ENCODE measurements around the gene CFAP410. TPM values are rescaled to one million over a fixed set of nuclear protein-coding genes. Genes with fewer than 3 reads are reported as not detected.

CFAP410 gene
- total RNA-seq (2014; rRNA removed; shearing (Covaris generic)) = 5.0 and 11.0 TPM in 2 replicates
- 10.8 and 11.8 TPM in 2 replicates for polyA plus RNA-seq (2015; cell fraction: cytosol; rRNA removed)
- 29.8 and 35.6 TPM in 2 replicates for polyA plus RNA-seq (2015; cell fraction: nucleus; rRNA removed)

DNA sequence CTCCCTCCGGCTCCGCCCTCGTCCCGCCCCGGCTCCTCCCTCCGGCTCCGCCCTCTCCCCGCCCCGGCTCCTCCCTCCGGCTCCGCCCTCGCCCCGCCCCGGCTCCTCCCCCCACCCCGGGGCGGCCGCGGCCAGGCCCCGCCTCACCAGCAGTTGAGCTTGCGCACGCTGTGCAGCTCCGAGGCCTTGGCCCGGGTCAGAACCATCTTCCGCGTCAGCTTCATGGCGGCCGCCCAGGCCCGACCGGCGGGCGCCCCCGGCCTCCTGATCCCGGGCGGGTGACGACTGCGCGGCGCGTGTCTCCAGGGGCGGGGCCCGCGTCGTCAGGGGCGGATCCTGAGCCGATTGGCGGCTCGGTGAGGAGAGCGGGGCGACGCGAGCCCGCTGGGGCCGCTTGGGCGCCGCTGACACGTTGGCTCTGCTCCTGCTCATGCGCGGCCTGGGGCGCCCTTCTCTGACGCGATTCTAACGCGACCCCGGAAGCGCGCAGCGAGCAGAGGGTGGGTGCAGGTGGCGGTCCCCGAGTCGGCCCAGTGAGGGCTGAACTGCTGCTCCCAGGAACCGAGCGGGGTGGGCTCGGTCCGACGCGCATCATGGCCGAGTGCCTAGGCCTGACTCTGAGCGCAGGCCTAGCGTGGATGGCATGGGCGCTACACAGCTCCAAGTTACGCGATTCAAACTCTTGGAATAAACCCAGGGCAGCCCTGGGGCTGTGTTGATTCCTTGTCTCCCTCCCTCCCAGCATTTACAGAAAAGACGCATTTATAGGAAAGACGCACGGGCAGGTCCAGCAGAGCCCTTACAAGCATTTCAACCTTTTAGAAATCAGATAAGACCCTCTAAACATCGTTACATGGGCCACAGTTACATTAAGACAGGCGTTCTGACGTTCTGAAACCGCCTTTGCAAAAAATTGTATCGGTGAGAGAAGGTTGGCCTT, at the start of gene CFAP410:
TSS of gene CFAP410 (minus strand) at position 420 of the 940 bp plus-strand sequence. CDS start at position 224, 196 bp downstream.
- in situ Hi-C loops (cut with HindIII; ENCODE audit: low pct_unique_long_range_greater_than_20kb, low sequenced_read_pairs) = no loop called here
- peak; percentile 91 for DNase-seq (ENCODE audit: low read depth, low spot score)

DNA sequence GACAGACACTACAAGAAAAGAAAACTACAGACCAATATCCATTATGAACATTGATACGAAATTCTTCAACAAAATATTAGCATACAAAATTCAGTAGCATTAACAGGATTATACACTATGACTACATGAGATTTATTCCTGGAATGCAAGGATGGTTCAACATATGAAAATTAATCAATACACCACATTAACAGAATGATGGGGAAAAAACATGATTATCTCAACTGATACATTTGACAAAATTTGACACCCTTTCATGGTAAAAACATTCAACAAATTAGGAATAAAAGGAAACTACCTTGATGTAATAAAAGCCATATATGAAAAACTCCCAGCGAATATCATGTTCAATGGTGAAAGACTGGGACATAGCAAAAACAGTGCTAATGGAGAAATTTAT, 45.8 kb upstream of the CFAP410 start:
- DNase-seq (ENCODE audit: low read depth, low spot score) = no peak
- in situ Hi-C loops (cut with HindIII; ENCODE audit: low pct_unique_long_range_greater_than_20kb, low sequenced_read_pairs) = no loop called here

DNA sequence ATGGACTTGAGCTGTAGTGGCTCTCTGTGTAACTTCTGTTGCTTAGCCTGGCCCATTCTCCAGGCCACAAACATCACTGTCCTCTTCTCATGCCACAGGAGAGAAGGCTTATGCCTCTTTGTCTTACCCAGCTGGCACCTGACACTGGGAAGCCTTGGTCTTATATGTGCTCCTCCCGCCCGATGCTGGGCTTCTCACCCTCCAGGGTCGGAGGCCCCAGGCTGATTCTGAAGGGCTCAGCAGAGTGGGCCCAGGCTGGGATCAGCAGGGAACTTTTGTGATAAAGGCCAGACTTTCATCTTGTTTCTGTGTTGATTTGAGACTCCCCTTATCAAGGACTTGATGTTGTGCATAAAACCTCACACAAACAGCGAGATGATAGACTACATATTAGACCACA, 44.0 kb upstream of the CFAP410 start:
- in situ Hi-C loops (cut with HindIII; ENCODE audit: low pct_unique_long_range_greater_than_20kb, low sequenced_read_pairs) = no loop called here
- DNase-seq (ENCODE audit: low read depth, low spot score) = no peak

DNA sequence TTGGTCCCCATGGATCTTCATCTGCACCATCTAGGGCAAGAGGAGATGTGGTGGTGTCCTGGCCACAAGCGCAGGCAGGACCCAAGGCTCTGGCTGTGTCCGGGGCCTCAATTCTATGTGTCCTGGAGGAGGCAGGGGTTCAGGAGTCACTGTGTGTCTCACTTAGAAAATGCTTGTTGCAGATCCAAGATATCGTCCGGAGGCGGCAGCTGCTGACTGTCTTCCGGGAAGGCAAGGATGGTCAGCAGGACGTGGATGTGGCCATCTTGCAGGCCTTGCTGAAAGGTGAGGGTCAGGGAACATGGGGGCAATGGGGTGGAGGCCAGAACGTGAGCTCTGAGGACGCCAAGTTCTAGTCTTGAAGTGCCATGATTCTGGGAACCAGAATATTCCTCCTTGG, 43.3 kb upstream of the CFAP410 start:
- in situ Hi-C loops (cut with HindIII; ENCODE audit: low pct_unique_long_range_greater_than_20kb, low sequenced_read_pairs) = no loop called here
- no peak for DNase-seq (ENCODE audit: low read depth, low spot score)

DNA sequence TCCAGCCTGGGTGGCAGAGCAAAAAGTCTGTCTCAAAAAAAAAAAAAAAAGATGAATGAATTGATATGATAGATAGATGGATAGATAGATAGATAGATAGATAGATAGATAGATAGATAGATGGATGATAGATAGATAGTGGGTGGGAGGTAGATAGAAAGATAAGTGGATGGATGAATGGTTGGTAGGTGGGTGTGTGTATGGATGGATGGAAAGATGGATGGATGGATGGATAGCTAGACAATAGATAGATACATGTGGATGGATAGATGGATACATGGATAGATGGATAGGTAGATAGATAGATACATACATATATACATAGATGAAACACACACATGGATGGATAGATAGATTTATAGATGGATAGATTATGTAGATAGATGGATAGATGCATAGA, 42.7 kb upstream of the CFAP410 start:
- DNase-seq (ENCODE audit: low read depth, low spot score) = no peak
- in situ Hi-C loops (cut with HindIII; ENCODE audit: low pct_unique_long_range_greater_than_20kb, low sequenced_read_pairs) = no loop called here

DNA sequence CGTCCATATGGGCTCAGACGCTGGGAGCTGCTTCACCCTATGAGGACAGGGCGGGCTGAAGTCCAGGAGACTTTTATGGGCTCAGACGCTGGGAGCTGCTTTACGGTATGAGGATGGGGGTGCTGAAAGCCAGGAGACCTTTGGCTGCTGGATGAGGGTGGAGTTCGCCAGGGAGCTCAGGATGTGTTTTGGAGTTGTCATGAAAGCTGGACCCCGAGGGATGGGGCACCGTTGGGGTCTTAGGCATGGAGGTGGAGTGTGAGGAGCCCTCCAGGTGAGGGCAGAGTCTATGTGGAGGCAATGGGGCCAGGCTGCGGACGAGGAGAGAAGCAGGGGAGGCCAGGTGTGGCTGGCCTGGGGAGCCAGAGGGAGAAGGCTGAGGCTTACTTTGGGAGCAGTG, 41.7 kb upstream of the CFAP410 start:
- in situ Hi-C loops (cut with HindIII; ENCODE audit: low pct_unique_long_range_greater_than_20kb, low sequenced_read_pairs) = no loop called here
- DNase-seq (ENCODE audit: low read depth, low spot score) = no peak

DNA sequence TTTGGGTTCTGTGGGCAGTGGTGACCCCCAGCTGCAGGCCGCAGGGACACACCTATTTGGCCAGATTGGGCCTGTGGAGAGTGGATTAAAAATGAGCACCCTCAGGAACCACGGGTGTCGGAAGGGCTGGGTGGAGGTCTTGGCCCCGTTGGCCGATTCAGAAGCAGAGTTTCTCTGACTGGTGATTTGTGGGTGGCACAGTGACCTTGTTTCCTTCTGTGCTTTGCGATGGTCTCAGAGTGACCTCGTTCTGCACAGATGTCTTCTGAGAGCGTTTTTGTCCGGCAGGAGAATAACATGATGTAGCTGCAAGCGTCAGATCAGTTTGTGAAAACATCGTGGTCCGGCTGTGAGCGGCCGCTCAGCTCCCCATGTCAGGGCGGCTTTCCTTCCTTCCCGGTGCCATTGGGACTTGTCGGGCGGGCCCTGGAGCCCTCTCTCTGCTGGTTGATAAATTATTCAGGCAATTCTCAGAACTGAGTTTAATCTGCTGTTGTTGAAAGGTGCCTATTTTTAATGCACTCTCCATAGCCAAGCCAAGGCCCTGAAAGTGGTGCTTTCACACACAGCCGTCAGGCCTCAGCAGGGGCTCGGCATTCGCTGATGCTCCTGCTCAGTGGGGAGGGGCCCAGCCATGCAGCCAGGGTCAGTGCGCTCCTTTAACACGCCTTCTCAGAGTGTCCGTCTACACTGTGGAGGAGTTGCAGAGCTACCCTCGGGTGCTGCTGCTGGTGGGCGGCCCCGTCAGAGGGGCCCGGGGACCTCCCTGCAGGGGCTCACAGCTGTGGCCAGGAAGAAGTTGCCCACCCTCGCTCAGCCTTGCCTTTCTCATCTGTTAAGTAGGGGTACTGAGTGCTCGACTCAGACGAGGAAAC, 41.0 kb upstream of the CFAP410 start:
- in situ Hi-C loops (cut with HindIII; ENCODE audit: low pct_unique_long_range_greater_than_20kb, low sequenced_read_pairs) = no loop called here
- no peak for DNase-seq (ENCODE audit: low read depth, low spot score)

DNA sequence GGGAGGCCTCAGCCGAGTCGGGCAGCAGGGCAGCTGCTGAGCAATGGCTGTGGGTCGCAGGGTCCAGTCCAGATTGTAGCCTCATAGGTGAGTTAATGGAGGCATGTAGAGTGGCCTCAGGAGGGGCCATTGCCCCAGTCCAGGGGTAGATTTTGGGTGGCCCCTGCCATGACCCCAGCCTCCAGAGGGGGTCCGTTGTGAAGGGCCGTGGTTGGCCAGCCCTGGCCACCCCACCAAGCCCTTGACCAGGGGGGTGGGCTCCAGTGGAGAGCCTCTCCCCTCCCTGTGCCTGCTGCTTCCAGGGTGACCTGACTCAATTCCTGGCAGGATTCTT, 40.3 kb upstream of the CFAP410 start:
- no peak for DNase-seq (ENCODE audit: low read depth, low spot score)
- in situ Hi-C loops (cut with HindIII; ENCODE audit: low pct_unique_long_range_greater_than_20kb, low sequenced_read_pairs) = no loop called here

DNA sequence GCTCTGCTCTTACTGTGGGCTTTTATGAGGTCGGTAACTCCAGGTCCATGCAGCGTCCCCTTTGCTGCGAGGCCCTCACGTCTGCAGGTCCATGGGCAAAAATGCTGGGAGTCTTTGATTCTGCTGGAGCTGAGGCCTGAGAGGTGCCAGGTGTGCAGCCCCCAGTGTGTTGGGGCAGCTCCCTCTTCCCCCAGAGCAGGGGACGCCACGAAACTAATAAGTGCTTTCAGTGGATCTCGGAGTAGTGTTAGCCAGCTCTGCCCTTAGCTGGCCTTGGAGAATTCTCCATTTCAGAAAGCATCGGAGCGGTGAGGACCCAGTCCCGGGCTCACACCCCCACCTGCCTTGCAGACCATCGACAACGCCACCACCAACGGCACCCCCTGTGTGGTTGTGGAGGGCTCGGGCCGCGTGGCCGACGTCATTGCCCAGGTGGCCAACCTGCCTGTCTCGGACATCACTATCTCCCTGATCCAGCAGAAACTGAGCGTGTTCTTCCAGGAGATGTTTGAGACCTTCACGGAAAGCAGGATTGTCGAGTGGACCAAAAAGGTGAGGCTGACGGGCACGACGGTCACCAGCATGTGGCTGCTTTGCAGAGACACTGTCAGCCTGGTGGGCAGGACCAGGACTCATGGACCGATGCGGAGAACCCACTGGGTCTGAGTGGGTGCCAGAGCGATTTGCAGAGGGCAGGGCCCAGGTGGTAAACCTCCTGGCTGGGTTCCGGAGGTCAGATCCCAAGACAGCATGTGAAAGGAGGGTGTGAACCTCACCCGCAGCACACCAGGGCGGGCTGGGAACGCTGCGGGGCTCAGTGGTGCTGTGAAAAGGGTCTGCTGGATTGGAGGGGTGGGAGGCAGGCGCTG, 39.7 kb upstream of the CFAP410 start:
- DNase-seq (ENCODE audit: low read depth, low spot score) = no peak
- in situ Hi-C loops (cut with HindIII; ENCODE audit: low pct_unique_long_range_greater_than_20kb, low sequenced_read_pairs) = no loop called here

DNA sequence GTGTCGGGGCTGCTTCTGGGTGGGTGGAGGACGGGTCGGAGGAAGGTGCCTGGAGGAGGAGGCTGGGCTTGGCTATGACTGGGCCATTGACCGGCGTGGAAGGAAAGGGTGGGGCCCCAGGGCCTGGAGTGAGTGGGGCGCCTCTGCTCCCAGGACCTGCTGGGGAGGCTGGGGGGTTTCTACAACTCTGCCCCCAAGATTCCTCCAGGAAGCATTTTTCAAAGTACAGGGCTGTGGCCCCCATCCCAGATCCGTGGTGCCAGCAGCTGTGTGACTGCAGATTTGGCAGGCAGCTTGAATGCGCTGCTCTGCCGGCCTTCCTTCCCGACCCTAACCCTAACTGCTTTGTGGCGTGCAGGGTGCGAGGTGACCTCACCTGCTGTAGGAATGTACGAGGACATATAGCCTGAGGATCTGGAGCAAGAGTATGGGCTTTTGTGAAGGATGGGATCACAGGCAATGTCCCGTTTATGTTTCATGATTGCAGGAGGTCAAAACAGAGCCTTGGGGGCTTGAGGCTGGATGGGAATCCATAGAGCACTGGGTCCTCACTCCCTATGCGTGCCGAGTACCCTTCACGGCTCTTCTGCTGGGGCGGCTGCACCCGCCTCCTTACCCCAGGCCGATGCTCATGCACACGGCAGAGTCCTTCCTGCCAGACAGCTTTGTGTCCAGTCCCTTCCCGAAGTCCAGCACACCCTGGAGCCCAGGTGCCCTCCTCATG, 38.9 kb upstream of the CFAP410 start:
- DNase-seq (ENCODE audit: low read depth, low spot score) = no peak
- in situ Hi-C loops (cut with HindIII; ENCODE audit: low pct_unique_long_range_greater_than_20kb, low sequenced_read_pairs) = no loop called here

DNA sequence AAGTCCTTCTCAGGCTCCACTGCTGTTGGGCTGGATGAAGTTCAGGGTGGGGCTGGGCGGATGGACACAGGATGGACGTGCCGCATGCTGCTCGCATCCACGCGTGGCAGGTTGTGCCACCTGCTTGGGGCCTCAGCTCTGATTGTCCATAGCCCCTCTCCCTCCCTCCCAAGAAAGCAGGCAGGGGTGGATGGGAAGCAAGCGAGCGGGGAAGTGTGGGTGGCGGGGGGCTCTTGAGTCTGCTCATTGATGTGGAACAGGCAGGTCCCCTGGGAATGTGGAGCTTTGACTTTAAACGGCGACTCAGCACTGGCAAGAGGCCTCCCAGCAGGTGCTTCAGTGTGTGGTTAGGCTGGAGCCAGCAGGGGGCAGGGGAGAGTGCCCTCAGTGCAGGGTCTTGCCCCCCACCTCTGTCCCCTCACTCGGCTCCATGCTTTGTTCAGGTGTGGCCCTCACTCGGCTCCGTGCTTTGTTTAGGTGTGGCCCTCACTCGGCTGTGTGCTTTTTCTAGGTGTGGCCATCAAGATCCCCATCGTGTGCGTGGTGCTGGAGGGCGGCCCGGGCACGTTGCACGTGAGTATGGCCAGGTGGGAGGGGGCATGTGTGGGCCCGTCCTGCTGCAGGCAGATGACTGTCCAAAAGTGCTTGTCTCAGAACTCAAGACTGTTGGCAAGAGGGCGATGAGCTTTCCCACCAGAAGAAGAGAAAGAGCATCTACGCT, 38.2 kb upstream of the CFAP410 start:
- in situ Hi-C loops (cut with HindIII; ENCODE audit: low pct_unique_long_range_greater_than_20kb, low sequenced_read_pairs) = no loop called here
- no peak for DNase-seq (ENCODE audit: low read depth, low spot score)

DNA sequence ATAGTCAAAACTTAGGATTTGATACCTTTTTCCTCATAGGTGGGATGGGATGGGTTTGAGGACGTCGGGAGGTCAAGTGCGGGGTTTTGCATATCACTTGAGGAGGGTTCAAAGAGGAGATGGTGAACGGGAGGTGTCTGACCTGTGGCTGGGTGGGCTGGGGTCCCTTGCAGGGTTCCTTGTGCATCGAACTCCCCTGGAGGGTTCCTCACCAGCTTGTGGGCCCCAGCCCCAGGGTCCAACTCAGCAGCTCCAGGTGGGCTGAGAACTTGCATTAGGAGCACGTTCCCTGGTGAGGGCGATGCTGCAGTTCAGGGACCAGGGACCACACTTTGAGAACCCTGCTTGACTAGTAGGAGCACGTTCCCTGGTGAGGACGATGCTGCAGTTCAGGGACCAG, 37.4 kb upstream of the CFAP410 start:
- in situ Hi-C loops (cut with HindIII; ENCODE audit: low pct_unique_long_range_greater_than_20kb, low sequenced_read_pairs) = no loop called here

DNA sequence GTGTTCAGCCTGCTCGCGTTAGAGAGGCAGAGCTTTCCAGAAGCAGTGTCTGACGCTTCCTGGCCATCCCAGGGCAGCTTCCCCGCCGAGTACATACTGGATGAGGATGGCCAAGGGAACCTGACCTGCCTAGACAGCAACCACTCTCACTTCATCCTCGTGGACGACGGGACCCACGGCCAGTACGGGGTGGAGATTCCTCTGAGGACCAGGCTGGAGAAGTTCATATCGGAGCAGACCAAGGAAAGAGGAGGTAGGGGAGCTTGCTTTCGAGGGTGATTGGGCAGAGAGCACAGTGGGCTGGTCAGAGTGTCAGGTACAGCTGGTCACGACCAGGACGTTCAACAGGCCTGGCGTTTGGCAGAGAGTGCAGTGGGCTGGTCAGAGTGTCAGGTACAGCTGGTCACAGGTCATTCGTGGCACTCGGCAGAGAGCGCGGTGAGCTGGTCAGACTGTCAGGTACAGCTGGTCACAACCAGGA, 36.6 kb upstream of the CFAP410 start:
- in situ Hi-C loops (cut with HindIII; ENCODE audit: low pct_unique_long_range_greater_than_20kb, low sequenced_read_pairs) = no loop called here

More for the DNA sequence above, 37.4 kb upstream of the CFAP410 start:
- no peak for DNase-seq (ENCODE audit: low read depth, low spot score)

DNA sequence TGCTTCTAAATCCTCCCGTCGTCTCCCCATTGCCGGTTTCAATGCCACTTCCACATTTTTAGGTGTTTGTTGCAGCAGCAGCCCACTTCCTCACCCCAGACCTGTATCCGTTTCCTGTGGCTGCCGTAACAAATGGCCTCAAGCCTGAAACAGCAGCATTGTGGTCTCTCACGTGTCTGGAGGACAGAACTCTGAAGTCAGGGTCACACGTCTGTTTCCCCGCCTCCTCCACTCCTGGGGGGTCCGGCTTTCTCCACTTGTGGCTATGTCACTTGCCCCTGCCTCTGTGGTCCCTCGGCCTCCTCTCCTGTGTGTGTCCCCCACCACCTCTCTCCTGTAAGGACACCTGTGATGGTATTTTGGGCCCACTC, 36.1 kb upstream of the CFAP410 start:
- no peak for DNase-seq (ENCODE audit: low read depth, low spot score)
- in situ Hi-C loops (cut with HindIII; ENCODE audit: low pct_unique_long_range_greater_than_20kb, low sequenced_read_pairs) = no loop called here

More for the DNA sequence above, 36.6 kb upstream of the CFAP410 start:
- DNase-seq (ENCODE audit: low read depth, low spot score) = no peak

DNA sequence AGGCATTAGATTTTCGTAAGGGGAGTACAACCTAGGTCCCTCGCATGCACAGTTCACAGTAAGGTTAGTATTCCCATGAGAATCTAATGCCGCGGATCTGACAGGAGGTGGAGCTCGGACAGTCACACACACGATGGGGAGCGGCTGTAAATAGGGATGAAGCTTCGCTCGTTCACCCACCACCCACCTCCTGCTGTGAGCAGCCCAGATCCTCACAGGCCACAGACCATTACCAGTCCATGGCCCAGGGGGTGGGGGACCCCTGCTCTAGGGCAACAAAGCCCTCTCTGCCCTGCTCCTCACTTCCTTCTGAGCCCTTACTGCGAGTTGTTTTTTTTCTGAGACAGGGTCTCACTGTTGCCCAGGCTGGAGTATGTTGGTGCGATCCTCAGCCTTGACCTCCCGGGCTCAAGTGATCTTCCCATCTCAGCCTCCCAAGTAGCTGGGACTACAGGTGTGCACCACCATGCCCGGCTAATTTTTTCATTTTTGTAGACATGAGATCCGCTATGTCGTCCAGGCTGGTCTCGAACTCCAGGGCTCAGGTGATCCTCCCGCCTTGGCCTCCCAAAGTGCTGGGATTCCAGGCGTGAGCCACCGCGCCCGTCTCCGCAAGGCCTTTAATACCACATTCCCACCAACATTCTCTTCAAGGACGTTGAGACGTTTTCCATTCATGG, 35.6 kb upstream of the CFAP410 start:
- in situ Hi-C loops (cut with HindIII; ENCODE audit: low pct_unique_long_range_greater_than_20kb, low sequenced_read_pairs) = no loop called here
- DNase-seq (ENCODE audit: low read depth, low spot score) = no peak

DNA sequence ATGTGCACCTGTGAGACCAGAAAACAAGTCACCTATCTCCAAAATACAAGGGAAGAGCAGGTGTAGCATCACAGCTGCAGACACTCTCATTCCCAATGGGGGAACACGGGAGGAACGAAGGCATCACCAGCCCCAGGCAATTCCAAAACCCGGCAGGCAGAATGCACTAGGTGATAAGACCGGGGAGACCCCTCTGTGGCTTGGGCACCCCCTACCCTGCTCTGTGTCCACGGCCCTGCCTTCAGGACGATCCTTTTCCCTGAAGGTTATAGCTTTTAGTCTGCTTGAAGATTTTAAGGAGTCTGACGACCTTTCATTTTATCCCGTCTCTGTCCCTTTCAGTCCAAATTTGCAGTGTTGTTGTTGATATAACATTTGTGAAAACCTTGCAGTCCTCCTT, 33.4 kb upstream of the CFAP410 start:
- in situ Hi-C loops (cut with HindIII; ENCODE audit: low pct_unique_long_range_greater_than_20kb, low sequenced_read_pairs) = no loop called here
- no peak for DNase-seq (ENCODE audit: low read depth, low spot score)

Data from SK-MEL-5 (cell line).